ENCODE results near the gene TNS1.

GRCh38 chr2:217801711-217802110 lies 201.1 kb downstream of the TNS1 start:
- TF ChIP-seq CTCF (IDR thresholded peaks at IDR 0.05) = no peak
- TF ChIP-seq POLR2A (IDR thresholded peaks at IDR 0.05) = no peak

Data from lower leg skin (tissue), 3 donors.